H9 (cell line): Measurements from ENCODE around the gene P2RX6. TPM values are rescaled to one million over a fixed set of nuclear protein-coding genes. Genes with fewer than 3 reads are reported as not detected.
A peak's percentile ranks its signal among the peaks of the same experiment; 100 is the strongest.

ENCODE experiments used
- DNase-seq: peaks from one replicate; pipeline ENCODE4 v3.0.0-alpha.2; 2017
- H2AFZ ChIP-seq: one replicate; pipeline ENCODE4 v1.6.1; 2013; ENCODE audit warnings: mild to moderate bottlenecking, low read length, control low read depth, moderate library complexity
- H2AK5ac ChIP-seq: 2 replicates; pipeline ENCODE4 v1.6.1; 2013; ENCODE audit warnings: low read length, control low read depth, mixed read lengths; ENCODE audit not compliant: insufficient read length
- H2BK120ac ChIP-seq: one replicate; pipeline ENCODE4 v1.6.1; 2013; ENCODE audit warnings: low read depth, mild to moderate bottlenecking, low read length, control low read depth, inconsistent platforms; ENCODE audit not compliant: poor library complexity, severe bottlenecking
- H2BK12ac ChIP-seq: 2 replicates; pipeline ENCODE4 v1.6.1; 2013; ENCODE audit warnings: low read length, control low read depth, mixed read lengths, low read depth; ENCODE audit not compliant: insufficient read length
- H2BK15ac ChIP-seq: 2 replicates; pipeline ENCODE4 v1.6.1; 2013; ENCODE audit warnings: low read depth, low read length, control low read depth
- H2BK20ac ChIP-seq: one replicate; pipeline ENCODE4 v1.6.1; 2013; ENCODE audit warnings: low read depth, mild to moderate bottlenecking, low read length, control low read depth, inconsistent platforms; ENCODE audit not compliant: poor library complexity, severe bottlenecking
- H2BK5ac ChIP-seq: 2 replicates; pipeline ENCODE4 v1.6.1; 2013; ENCODE audit warnings: low read length, control low read depth, mixed read lengths; ENCODE audit not compliant: insufficient read length
- H3K14ac ChIP-seq: 2 replicates; pipeline ENCODE4 v1.6.1; 2013; ENCODE audit warnings: low read length, control low read depth; ENCODE audit not compliant: insufficient read depth
- H3K18ac ChIP-seq: 2 replicates; pipeline ENCODE4 v1.6.1; 2013; ENCODE audit warnings: low read depth, mild to moderate bottlenecking, mixed read lengths, low read length, control low read depth; ENCODE audit not compliant: insufficient read length
- H3K23ac ChIP-seq: 2 replicates; pipeline ENCODE4 v1.6.1; 2013; ENCODE audit warnings: low read length, control low read depth, mixed read lengths, low read depth; ENCODE audit not compliant: insufficient read length
- H3K23me2 ChIP-seq: 2 replicates; pipeline ENCODE4 v1.6.1; 2013; ENCODE audit warnings: low read depth, mild to moderate bottlenecking, mixed read lengths, low read length, control low read depth; ENCODE audit not compliant: insufficient read length, poor library complexity, severe bottlenecking
- H3K27ac ChIP-seq: 2 replicates; pipeline ENCODE4 v1.5.1; 2013; ENCODE audit warnings: low read length, control low read depth, mixed read lengths, low read depth; ENCODE audit not compliant: insufficient read length
- H3K27me3 ChIP-seq: 2 replicates; pipeline ENCODE4 v1.6.1; 2013; ENCODE audit warnings: low read length, control low read depth, inconsistent platforms; ENCODE audit not compliant: insufficient read depth
- H3K4ac ChIP-seq: 2 replicates; pipeline ENCODE4 v1.6.1; 2013; ENCODE audit warnings: low read depth, mild to moderate bottlenecking, control low read depth, inconsistent platforms, low read length, moderate library complexity
- H3K4me1 ChIP-seq: 2 replicates; pipeline ENCODE4 v1.6.1; 2013; ENCODE audit warnings: low read length, control low read depth, inconsistent platforms; ENCODE audit not compliant: insufficient read depth
- H3K4me2 ChIP-seq: 2 replicates; pipeline ENCODE4 v1.6.1; 2013; ENCODE audit warnings: low read length, control low read depth, mixed read lengths; ENCODE audit not compliant: insufficient read length, insufficient read depth
- H3K56ac ChIP-seq: 2 replicates; pipeline ENCODE4 v1.6.1; 2013; ENCODE audit warnings: low read depth, mild to moderate bottlenecking, mixed read lengths, low read length, control low read depth; ENCODE audit not compliant: insufficient read length
- H3K79me1 ChIP-seq: 2 replicates; pipeline ENCODE4 v1.6.1; 2013; ENCODE audit warnings: low read depth, mild to moderate bottlenecking, moderate library complexity, low read length, control low read depth, inconsistent platforms; ENCODE audit not compliant: insufficient read depth, poor library complexity, severe bottlenecking
- H3K79me2 ChIP-seq: 2 replicates; pipeline ENCODE4 v1.6.1; 2013; ENCODE audit warnings: low read length, control low read depth, inconsistent platforms; ENCODE audit not compliant: insufficient read depth
- H3K9ac ChIP-seq: 2 replicates; pipeline ENCODE4 v1.6.1; 2013; ENCODE audit warnings: low read length, control low read depth, mixed read lengths; ENCODE audit not compliant: insufficient read length; ENCODE audit errors: extremely low read depth
- H3K9me3 ChIP-seq: one replicate; pipeline ENCODE4 v1.6.1; 2013; ENCODE audit warnings: low read depth, low read length, inconsistent platforms; ENCODE audit not compliant: control insufficient read depth
- H3T11ph ChIP-seq: one replicate; pipeline ENCODE4 v1.6.1; 2013; ENCODE audit warnings: mild to moderate bottlenecking, low read length, control low read depth, inconsistent platforms
- H4K20me1 ChIP-seq: one replicate; pipeline ENCODE4 v1.6.1; 2013; ENCODE audit not compliant: control insufficient read depth, insufficient read length, insufficient read depth
- H4K5ac ChIP-seq: 2 replicates; pipeline ENCODE4 v1.6.1; 2013; ENCODE audit warnings: low read depth, mild to moderate bottlenecking, mixed read lengths, low read length, control low read depth; ENCODE audit not compliant: insufficient read length
- H4K8ac ChIP-seq: replicated peaks from 2 replicates; pipeline ENCODE4 v1.6.1; 2013; ENCODE audit warnings: low read length, control low read depth, mixed read lengths, low read depth; ENCODE audit not compliant: insufficient read length
- H4K91ac ChIP-seq: 2 replicates; pipeline ENCODE4 v1.6.1; 2013; ENCODE audit warnings: low read depth, mild to moderate bottlenecking, moderate library complexity, mixed read lengths, low read length, control low read depth; ENCODE audit not compliant: insufficient read length
- H3K27ac Mint-ChIP-seq, 3 experiments: 2 replicates in 2 of 3; 3 replicates in 1 of 3; pipeline ENCODE4 v1.8.0; 2020 to 2021; ENCODE audit warnings: mixed read lengths in 3 of 3, mild to moderate bottlenecking in 1 of 3, moderate library complexity in 1 of 3
- H3K27me3 Mint-ChIP-seq: 2 replicates; pipeline ENCODE4 v1.8.0; 2021; ENCODE audit warnings: low read depth, mild to moderate bottlenecking, moderate library complexity, mixed read lengths
- H3K36me3 Mint-ChIP-seq, 3 experiments: 2 replicates in 2 of 3; 3 replicates in 1 of 3; pipeline ENCODE4 v1.8.0; 2020 to 2021; ENCODE audit warnings: low read depth in 3 of 3, mixed read lengths in 3 of 3; ENCODE audit not compliant: insufficient read depth in 1 of 3
- H3K4me1 Mint-ChIP-seq, 2 experiments: 2 replicates each; pipeline ENCODE4 v1.8.0; 2020; ENCODE audit warnings: mixed read lengths in 2 of 2
- H3K4me3 Mint-ChIP-seq, 2 experiments: 2 replicates in 1 of 2; 3 replicates in 1 of 2; pipeline ENCODE4 v1.8.0; 2020 to 2021; ENCODE audit warnings: mild to moderate bottlenecking in 2 of 2, mixed read lengths in 2 of 2, moderate library complexity in 1 of 2
- H3K9me3 Mint-ChIP-seq, 2 experiments: 2 replicates in 1 of 2; 3 replicates in 1 of 2; pipeline ENCODE4 v1.8.0; 2020; ENCODE audit warnings: mild to moderate bottlenecking in 2 of 2, mixed read lengths in 2 of 2, moderate library complexity in 1 of 2
- CTCF ChIP-seq: fragments of 200-600 bp; sonication (generic); conservative IDR thresholded peaks from 3 replicates; pipeline ENCODE4 v1.8.0; 2021; ENCODE audit warnings: antibody characterized with exemption, mild to moderate bottlenecking
- WGBS: extraction: QIAGEN DNeasy Blood & Tissue Kit; methylation state at CpG from one replicate; pipeline ENCODE4 v1.1.7; 2013; ENCODE audit warnings: missing lambda C conversion rate, low lambda C conversion rate, mixed read lengths; ENCODE audit not compliant: insufficient read length; ENCODE audit errors: extremely low coverage; 5-methylcytosine and 5-hydroxymethylcytosine counted together
- total RNA-seq: library from RNA; stranded (reverse); gene quantifications from 2 replicates; pipeline ENCODE4 v1.2.1, GENCODE V29; 2021

The P2RX6 gene
- total RNA-seq, 1 experiment from 2014 or later, result not detected

- no peak for TF ChIP-seq CTCF
- H3K27ac Mint-ChIP-seq, result peak overlapping the region in 2 of 3 experiments; percentile 86 to 94; a peak in 2 of 7 replicates
- Histone ChIP-seq H2BK15ac (no peak overlapping the region), H3K4me2 (no peak overlapping the region), H4K8ac (no peak overlapping the region), H4K5ac (no peak overlapping the region), H2BK120ac (no peak overlapping the region), H3K14ac (no peak overlapping the region), H3T11ph (no peak overlapping the region), H3K23me2 (peaks cover 7% of the 10 kb centered on the region), H4K20me1 (no peaks in the 10 kb centered on the region), H3K23ac (no peak overlapping the region), H3K4me1 (peaks cover 3% of the 10 kb centered on the region; the same call in 1 of the 2 replicates), H2AFZ (no peak overlapping the region), H3K79me1 (no peaks in the 10 kb centered on the region), H4K91ac (no peak overlapping the region), H2AK5ac (no peak overlapping the region), H3K27ac (no peak overlapping the region), H2BK20ac (no peak overlapping the region), H3K9ac (no peak overlapping the region), H3K9me3 (no peaks in the 10 kb centered on the region), H3K79me2 (no peaks in the 10 kb centered on the region), H2BK5ac (no peak overlapping the region), H3K18ac (no peak overlapping the region), H3K4ac (no peak overlapping the region), H3K56ac (no peak overlapping the region), H2BK12ac (no peak overlapping the region), H3K27me3 (no peaks in the 10 kb centered on the region)
- H3K36me3 Mint-ChIP-seq, result peaks cover 0 to 10% (median 0%) of the 10 kb centered on the region in 3 experiments; a peak in 2 of 7 replicates
- peak; percentile 72 for DNase-seq
- peak overlapping the region; percentile 21 to 56; a peak in 4 of 5 replicates for H3K4me3 Mint-ChIP-seq
- peaks cover 33 to 46% of the 10 kb centered on the region in 2 experiments for H3K4me1 Mint-ChIP-seq
- peaks cover 18% of the 10 kb centered on the region for H3K27me3 Mint-ChIP-seq
- WGBS, result no CpG with 5 or more reads among the region's 10 CpGs
- no peaks in the 10 kb centered on the region for H3K9me3 Mint-ChIP-seq
Observed at GRCh38 chr22:21009638-21010425, 5.1 kb upstream of the P2RX6 start.
